GM21526 (cell line): ENCODE results near the gene ADD2.
"Not testable (repeated sequence)": the region's sequence is repeated elsewhere in the genome, so short reads cannot be mapped to it uniquely, and the experiment has no call there.

Source experiments
- ATAC-seq: cut with Tn5 transposase; IDR thresholded peaks from one replicate; pipeline ENCODE4 v1.9.1; 2021; ENCODE audit warnings: moderate library complexity; ENCODE audit not compliant: unreplicated experiment, low FRiP score

Gene ADD2, protein sequence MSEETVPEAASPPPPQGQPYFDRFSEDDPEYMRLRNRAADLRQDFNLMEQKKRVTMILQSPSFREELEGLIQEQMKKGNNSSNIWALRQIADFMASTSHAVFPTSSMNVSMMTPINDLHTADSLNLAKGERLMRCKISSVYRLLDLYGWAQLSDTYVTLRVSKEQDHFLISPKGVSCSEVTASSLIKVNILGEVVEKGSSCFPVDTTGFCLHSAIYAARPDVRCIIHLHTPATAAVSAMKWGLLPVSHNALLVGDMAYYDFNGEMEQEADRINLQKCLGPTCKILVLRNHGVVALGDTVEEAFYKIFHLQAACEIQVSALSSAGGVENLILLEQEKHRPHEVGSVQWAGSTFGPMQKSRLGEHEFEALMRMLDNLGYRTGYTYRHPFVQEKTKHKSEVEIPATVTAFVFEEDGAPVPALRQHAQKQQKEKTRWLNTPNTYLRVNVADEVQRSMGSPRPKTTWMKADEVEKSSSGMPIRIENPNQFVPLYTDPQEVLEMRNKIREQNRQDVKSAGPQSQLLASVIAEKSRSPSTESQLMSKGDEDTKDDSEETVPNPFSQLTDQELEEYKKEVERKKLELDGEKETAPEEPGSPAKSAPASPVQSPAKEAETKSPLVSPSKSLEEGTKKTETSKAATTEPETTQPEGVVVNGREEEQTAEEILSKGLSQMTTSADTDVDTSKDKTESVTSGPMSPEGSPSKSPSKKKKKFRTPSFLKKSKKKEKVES

DNA sequence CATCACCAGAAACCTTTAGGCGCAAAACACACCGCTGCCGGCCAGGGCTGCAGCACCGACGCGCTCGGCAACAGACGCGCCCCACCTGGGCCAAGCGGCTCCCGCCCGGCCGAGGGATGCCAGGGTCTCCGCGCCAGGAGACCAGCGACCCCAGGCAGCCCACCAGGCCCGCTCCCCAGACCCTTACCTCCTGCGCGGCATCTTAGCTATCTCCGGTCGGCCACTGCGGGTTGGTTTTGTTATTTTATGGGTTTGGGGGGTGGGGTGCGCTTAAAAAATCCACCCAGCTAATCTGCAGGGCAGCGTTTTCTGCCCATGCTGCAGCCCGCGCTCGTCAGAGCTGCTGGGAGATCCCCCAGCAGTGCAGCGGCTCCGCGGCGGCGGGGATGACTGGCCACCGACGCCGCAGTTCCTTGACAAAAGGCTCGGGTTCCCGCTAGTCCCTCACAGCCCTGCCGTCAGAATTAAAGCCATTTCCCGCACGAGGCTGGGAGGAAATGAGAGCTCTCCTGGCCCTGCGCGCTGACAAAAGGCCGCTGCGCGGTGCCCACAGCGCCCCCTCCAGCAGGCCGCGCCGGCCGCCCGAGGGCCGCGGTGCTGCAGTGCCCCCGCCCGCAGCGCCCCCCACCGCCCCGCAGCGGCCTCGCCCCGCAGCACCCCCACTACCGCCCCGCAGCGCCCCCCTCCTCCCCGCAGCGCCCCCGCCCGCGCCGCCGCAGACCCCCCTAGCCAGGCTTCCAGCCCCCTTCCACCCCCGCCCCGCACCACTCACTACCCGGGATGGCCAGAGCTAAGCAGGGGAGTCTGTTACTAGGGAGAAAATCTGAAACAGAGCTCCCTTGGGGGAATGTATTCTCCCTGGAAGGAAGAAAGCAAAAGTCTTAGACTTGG lies at the start of gene ADD2:
ADD2 (minus strand) TSS at position 502 of the 891 bp plus-strand sequence. CDS start 61,792 bp downstream, outside the sequence.
- no peak for ATAC-seq

DNA sequence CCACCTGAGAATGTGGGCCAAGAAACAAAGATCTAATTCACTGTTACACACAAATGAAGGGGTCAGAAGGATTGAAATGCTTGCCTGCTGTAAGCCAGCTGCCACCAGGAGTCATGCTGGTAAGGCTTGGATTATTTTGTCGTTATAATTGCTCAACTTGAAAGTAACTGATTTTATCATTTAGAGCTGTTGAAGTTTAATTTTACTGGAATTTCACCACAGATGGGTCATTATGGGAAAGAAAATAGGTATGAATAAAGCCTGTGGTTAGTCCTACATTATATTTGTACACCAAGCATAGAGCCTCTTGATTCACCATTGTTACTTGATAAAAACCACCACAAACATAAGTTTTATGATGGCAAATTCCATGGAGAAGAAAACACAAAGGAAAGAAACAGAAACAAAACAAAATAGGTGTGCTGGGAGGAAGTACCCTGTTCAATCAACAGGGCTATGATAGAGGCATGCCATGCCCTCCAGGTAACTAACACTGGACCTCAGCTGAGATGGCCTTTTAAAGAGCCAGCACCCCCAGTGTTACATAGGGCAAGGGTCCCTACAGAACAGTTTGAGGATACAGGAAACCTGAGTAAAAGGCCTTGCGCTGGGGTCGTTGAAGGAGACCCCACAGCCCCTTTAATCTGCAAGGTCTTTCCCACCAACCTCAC lies 49.4 kb upstream of the ADD2 start:
- ATAC-seq, result no peak

DNA sequence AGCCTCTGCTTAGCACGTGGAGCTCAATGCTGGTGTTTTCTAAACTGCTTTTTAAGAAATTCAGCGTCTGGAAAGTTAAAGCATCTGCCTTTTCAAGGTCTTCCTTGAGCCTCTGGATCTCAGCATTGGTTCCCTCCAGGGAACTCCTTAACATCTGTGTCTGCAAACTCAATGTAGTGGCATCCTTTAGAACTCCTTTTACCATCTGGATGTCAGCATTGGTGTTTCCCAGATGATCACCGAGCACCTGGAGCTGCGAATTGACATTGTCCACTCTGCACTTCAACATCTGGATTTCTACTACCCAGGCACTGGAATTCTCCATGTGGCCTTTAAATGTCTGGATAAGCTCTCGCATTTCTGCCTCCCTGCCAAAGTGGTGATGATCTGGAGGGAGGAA lies 48.7 kb upstream of the ADD2 start:
- ATAC-seq, result no peak

DNA sequence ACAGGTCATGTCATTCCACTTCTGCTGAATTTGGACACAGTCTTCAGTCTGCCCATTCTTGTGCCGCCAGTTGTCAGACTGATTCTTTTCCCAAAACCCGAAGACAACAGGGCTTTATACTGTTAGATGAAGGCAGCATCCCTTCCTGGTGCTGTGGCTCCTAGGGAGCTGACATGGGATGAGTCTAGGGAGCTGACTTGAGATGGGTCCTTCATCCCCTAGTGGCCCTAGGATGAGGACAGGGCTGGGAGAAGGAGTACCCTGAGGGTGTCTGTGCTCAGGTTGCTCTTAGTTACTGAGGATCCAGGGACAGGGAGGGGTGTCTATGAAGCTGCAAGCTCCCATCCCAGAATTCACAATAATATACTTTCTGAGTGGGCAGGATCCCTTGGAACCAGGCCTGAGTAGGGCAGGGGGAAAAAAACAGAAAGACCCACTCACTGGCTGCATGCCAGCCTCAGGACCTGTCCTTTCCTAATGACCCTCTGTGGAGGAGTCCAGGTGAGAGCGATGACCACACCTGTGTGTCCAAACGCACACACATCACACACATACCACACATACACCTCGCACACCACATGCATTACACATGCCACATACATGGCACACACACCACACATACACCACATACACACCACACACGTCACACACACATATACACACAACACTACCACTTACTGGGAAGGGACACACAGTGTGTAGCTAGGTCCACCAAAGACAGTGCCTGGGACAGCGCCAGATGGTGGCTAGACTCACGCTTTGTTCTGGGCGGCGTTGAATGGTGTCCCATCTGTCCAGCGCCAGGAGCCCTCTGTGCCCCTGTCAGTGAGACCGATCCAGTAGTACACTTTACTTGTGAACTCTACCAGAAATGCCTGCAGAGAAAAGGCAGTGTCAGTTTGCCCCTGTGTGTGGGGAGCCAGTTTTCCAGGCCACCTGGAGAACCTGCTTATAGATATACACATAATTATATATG lies 41.3 kb upstream of the ADD2 start:
- no peak for ATAC-seq

DNA sequence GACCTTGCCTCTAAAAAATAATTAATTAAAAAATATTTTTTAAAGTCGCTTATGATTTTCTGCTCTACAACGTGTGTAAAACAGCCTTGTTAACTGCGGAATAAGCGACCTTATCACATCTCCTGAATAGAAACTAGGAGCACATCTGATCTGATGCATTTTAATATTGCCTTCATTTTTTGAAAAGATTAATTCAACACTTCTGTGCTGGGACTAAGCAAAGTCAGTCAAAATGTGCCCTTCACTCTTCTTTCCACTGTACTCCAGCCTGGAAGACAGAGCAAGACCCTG lies 39.8 kb upstream of the ADD2 start:
- no peak for ATAC-seq

DNA sequence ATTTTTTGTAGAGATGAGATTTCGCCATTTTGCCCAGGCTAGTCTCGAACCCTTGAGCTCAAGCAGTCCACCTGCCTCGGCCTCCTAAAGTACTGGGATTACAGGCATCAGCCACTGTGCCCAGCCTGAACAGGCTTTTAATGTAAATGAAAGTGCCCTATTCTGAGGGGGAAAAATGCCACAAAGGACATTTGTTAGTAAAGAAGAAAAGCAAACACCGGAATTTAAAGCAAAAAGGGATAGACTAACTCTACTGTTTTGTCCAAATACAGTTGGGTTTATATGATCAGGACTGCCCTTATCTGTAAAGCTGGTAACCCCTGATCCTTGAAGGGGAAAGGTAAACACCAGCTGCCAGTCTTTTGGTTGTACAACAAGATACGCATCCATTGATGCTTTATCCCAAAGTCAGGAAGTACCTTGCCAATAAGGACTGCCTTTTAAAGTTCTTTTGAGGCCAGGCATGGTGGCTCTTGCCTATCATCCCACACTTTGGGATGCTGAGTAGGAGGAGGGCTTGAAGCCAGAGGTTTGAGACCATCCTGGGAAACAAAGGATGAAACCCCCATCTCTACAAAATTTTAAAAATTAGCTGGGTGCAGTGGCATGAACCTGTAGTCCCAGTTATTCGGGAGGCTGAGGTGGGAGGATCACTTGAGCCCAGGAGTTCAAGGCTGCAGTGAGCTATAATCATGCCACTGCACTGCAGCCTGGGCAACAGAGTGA lies 39.3 kb upstream of the ADD2 start:
- ATAC-seq, result no peak

DNA sequence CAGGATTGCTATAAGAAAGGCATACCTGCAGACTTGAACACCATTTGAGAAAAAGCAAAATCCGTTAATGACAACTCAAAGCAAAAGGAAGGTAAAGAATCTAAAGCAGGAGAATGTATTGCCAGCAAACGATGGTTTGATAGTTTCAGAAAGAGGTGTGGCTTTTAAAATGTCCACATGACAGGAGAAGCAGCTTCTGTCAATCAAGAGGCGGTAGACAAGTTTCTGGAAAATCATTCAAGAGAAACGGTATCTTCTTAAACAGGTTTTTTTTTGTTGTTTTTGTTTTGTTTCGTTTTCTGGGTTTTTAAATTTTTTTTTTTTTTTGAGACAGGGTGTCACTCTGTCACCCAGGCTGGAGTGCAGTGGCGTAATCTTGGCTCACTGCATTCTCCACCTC lies 38.6 kb upstream of the ADD2 start:
- ATAC-seq, result no peak

DNA sequence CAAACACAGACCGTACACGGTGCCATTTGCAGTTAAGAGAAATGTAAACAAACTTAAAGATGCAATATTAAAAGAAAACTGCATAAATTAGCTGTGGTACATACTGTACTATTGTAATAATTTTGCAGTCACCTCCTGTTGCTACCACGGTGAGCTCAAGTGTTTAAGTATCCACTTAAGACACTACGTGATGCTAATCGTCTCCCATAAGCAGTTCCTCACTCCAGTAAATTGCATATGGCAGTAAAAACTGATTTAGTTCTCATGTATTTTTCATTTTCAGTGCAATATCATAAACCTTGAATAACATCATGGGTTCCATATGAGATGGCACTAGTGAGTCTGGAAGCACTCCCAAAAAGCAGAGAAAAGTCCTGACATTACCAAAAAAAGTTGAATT lies 38.0 kb upstream of the ADD2 start:
- ATAC-seq, result no peak

DNA sequence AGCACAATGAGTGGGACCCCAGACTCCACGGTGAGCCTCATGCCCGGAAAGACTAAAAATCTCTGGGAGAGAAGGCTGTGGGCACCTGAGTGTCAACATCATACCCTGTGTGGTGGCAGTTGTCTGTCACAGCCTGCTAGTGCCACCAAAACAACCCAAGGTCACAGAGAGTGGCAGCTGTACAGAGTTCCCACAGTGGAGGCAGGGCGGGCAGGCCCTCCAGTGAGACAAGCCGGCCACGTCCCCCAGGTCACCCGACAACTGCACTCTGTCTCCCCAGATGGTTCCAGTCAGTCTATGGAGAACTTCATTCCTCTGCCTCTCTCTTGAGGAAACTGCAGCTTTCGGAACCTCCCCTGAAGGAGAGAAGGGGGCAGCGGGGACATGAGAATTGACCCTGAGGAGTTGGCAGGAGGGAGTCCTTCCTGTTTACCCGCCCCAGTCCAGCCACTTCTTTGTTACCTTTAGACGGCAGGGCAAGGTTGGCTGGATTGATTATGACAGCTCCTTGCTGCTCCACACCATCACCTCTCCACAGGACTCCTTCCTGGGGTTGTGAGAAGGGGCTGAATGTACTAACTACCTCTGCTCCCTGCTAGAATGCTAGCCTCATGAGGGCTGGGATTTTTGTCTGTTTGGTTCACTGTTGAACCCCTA lies 33.7 kb upstream of the ADD2 start:
- no peak for ATAC-seq

DNA sequence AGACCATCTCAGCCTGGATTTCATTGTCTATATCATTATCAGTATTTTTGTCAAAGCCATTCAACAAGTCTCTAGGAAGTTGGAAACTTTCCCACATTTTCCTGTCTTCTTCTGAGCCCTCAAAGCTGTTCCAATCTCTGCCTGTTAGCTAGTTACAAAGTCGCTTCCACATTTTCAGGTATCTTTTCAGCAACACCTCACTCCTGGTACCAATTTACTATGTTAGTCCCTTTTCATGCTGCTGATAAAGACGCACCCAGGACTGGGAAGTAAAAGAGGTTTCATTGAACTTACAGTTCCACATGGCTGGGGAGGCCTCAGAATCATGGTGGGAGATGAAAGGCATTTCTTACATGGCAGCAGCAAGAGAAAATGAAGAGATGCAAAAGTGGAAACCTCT lies 31.7 kb upstream of the ADD2 start:
- no peak for ATAC-seq

DNA sequence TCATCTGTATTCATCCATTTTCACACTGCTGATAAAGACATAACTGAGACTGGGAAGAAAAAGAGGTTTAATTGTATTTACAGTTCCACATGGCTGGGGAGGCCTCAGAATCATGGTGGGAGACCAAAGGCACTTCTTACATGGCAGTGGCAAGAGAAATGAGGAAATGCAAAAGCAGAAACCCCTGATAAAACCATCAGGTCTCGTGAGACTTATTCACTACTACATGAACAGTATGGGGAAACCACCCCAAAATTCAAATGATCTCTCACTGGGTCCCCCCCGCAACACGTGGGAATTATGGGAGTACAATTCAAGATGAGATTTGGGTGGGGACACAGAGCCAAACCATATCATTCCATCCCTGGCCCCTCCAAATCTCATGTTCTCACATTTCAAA lies 30.0 kb upstream of the ADD2 start:
- not testable (repeated sequence) for ATAC-seq

DNA sequence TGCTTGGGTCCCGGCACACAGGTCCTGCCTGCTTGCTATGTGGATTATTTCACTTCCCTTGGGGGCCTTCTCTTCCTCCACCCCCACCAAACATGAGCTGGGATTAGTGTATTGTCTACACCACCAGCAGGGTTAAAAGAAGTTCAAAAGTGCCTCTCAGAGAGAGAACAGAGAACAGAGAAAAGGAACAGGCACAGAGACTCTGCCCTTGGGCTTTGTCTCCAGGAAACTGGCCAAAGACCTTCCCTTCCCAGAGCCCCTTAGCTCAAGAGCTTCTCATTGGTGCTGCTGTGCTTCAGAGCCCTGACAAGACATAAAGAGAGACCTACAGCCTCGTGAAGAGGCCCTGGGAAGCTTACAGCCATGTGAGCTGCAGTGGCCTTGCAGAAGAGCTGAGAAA lies 29.5 kb upstream of the ADD2 start:
- ATAC-seq, result no peak

DNA sequence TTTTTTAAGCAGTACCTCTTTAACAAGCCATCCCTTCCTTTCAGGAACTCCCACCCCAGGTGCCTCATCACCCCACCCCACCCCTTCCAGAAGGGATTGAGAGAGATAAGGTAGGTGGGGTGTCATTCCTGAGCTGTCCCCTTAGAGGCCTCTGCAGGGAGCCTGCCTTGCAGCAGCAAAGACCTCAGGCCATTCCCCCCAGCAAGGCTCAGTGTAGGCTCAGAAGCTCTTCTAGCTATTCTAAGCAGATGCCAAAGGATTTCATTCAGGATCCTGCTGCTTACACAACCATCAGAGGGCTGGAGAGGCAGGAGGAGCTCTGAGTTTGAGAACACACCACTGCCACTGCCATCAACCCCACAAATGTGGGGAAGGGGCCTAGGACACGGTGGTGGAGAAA lies 28.3 kb upstream of the ADD2 start:
- no peak for ATAC-seq

DNA sequence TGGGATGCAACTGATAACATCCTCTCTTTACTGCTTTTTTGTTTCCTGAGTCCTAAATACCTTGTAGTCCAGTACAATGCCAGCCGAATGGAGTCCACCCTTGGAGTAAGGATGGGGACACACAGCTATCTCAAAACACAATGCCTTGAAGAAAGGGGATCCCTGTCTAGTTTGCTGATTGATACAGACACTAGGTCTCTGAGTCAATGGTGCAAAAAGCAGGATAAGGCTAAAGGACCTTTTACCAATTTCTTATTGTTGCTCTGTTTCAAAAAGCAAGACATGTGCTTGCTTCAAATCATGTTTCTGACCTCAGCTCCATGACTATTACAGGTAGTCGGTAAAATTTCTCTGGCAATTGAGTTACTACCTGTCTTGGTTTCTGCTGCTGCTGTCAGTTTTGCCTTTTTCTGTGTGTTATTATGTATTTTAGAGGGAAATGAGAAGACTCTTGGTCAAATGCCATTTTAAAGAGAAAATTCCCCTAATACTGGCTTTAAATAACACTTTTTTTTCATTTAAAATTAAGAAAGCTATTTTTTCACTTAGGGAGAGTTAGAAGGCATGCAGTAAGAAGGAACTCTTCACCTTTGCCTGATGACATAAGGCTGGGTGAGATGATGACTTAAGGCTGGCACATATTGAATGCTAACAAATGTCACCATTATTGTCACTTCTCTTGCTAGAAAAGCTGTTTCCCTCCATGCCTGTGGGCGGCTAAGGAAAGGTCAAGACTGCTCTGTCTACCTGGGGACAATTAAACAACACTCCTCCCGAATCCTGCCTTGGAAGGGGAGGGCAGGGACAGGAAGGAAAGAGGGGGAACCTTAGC lies 27.4 kb upstream of the ADD2 start:
- ATAC-seq, result no peak

DNA sequence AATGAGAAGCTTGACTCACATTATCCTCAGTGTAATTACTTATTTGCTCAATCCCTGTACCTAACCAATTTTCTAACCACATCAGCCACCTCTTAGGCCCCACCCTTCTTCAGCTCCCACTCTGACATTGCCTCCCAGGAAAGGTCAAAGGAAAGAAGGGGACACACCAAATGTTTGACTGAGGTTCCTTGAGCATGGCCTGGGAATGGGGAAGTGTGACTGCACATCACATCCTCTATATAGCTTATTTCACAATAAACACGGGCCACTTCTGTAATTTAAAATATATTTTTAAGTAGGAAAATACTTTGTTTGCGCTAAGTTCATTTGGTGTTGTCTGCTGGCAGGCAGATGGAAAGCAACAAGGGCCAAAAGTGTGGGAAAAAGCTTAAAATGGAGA lies 25.4 kb upstream of the ADD2 start:
- no peak for ATAC-seq

DNA sequence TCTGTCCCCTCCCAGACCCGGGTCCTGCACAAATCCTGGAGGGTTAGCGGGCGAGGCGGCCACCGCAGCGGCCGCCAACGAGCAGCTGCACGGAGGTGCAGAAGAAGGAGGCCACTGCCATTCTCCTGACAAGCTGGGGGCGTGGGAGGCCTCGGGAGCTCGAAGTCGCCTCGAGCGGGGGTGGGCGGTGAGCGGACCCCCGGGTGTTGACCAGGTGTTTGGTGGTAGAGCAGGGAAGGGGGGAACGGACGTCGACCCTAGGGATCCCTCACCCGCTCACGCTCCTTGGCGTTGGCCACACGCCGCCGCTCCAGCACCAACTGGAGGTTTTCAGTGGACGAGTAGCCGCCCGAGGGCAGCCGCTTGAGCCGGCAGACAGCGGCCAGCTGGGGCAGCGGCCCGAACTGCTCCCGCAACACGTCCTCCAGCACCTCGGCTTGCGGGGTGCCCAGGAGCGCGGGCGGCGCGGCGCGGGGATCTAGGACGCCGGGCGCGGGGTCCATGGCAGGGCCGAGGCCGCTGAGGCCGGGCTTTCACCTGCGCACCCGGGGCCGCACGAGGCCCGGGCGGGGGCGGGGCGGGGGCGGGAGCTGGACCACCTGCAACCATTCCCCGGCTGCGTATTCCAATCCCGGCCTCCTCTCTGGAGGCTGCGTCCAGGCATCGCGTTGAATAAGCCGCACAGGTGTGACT lies 22.3 kb upstream of the ADD2 start, which contains the start of gene FIGLA:
FIGLA (minus strand) TSS at position 508 of the 693 bp plus-strand sequence; CDS start at position 503, 5 bp downstream.
- no peak for ATAC-seq
